Fibroblast of skin of left quadriceps (primary cell): ENCODE results near the gene DBT.
"Not testable (repeated sequence)": the region's sequence is repeated elsewhere in the genome, so short reads cannot be mapped to it uniquely, and the experiment has no call there.

ENCODE experiments used
- DNase-seq, 2 experiments: peaks; one replicate each; pipeline ENCODE4 v3.0.0-alpha.2; 2013; ENCODE audit warnings: low read depth in 2 of 2

Gene DBT

DNA sequence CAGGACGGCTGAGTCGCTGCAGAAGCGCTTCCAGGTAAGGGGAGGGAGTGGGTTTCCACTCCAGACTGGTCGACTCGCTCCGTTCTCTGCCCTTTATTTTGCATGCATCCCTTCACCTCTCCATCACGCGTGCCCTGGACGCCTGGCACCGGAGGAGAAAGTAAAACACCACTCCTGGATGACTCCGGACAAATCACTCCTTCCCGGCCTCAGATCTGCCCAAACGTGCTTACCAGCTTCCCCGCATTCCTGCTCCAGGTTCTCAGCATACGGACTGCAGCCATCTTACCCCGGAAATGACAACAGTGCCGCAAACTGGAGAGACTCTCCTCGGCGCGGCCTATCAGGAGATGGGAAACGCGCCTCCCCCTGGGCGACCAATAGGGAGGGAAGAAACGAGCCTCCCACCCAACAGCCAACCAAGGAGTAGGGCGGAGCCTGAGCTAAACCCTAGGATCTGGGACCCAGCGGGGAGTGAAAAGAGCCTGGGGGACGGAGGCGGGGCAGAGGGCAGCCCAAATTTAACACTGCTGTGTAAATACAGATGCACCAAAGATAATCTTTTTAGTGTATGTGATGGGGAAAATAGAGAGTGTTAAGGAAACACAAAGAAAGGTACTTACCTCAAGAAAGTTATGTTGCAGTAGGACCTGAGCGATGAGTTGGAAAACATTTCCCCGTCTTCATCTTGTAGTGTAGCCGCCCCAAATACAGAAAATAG is at the start of gene DBT:
DBT (minus strand) TSS at position 298 of the 721 bp plus-strand sequence; CDS start at position 284, 14 bp downstream.
- peak; percentile 84 to 86 for DNase-seq

DNA sequence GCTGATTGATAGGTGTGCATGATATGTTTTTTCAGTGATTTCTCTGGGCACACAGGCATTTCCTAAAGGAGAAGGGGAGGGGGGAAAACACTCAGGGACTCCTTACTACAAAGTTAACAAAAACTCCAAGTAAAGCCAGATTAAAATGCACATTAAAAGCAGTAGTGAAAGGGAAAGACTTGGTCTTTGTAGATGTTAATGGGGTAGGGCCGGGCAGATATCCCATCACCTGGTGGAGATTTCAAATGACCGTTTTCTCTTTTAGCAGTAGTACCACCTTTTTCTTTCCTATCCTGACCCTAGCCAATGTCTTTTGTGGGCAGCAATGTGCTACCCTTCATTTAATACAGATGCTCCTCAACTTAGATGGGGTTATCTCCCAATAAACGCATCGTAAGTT is 48.9 kb upstream of the DBT start:
- no peak for DNase-seq

DNA sequence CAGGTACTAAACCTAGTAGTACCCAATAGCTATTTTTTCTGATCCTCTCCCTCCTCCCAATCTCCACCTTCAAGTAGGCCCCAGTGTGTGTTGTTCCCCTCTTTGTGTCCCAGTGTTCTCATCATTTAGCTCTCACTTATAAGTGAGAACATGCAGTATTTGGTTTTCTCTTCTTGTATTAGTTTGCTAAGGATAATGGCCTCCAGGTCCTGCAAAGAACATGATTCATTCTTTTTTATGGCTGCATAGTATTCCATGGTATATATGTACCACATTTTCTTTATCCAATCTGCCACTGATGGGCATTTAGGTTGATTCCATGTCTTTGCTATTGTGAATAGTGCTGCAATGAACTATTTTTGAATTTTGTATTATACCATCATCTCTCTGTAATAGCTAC is 47.4 kb upstream of the DBT start:
- not testable (repeated sequence) for DNase-seq

DNA sequence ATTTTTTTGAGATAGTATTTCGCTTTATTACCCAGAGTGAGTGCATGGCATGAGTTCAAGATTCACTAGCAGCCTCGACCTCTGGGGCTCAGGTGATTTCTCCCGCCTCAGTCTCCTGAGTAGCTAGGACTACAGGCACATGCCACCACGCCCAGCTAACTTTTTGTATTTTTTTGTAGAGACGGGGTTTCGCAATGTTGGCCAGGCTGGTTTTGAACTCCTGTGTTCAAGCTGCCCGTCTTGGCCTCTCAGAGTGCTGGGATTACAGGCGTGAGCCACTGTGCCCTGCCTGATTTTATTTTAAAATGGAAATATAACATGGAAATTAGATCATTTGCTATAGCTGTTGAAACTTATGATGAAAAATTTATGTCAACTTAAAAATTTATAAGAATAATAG is 46.5 kb upstream of the DBT start:
- DNase-seq = no peak

DNA sequence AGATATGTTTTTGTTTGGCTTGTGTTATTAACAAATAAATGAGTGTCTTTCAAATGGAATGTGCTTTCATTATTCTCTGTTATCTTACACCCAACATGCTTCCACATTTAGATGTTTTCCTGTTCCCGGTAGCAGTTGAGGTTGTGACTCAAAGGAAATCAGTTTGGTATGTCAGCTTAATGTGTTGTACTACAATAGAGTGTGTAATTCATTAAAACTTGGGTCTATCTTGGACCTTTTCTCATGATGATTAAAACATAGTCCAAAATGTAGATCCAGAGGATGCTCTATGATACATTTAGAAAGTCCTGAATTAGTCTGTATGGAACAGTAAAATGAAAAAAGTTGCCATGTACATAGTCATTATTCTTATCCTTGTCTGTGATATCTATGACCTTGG is 43.1 kb upstream of the DBT start:
- DNase-seq = no peak

DNA sequence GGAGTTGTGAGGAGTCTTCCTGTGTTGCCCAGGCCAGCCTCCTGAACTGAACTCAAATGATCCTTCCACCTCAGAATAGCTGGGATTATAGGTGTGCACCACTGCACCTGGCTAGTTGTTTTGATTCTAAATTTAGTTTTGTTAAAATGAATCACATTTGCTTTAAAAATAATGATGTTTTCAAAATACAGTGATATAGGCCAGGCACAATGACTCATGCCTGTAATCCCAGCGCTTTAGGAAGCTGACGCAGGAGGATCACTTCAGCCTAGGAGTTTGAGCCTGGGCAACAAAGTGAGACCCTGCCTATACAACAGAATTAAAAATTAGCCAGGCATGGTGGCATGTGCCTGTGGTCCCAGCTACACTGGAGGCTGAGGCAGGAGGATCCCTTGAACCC is 40.7 kb upstream of the DBT start:
- no peak for DNase-seq

DNA sequence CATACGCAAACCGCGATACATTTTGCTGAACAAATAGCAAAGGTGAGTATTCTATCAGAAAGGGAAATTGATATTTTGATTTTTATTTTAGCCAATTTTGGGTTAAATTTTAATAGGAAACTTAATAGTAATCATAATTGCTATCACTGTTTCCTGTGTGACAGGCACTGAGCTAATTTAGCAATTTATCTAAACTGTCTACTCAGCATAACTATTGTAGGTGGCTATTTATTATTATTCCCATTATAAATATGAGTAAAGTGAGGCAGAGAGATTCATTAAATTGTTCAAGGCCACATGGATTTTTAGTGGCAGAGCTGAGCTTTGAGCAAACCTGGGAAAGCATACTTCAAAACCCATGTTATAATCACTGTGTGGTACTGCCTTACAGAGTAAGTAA is 37.5 kb upstream of the DBT start:
- no peak for DNase-seq

DNA sequence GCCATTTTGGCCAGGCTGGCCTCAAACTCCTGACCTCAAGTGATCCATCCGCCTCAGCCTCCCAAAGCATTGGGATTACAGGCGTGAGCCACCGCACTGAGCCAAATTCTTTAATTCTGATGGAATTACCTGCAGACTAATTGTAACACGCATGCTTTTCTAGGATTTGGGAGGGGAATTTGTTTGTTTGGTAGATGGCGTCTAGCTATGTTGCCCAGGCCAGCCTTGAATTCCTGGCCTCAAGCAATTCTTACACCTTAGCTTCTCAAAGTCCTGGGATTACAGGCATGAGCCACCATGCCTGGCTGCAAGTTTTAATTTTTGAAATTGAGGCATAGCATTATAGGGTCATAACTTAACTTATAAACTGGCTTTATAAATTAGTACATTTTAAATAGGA is 35.0 kb upstream of the DBT start:
- no peak for DNase-seq

DNA sequence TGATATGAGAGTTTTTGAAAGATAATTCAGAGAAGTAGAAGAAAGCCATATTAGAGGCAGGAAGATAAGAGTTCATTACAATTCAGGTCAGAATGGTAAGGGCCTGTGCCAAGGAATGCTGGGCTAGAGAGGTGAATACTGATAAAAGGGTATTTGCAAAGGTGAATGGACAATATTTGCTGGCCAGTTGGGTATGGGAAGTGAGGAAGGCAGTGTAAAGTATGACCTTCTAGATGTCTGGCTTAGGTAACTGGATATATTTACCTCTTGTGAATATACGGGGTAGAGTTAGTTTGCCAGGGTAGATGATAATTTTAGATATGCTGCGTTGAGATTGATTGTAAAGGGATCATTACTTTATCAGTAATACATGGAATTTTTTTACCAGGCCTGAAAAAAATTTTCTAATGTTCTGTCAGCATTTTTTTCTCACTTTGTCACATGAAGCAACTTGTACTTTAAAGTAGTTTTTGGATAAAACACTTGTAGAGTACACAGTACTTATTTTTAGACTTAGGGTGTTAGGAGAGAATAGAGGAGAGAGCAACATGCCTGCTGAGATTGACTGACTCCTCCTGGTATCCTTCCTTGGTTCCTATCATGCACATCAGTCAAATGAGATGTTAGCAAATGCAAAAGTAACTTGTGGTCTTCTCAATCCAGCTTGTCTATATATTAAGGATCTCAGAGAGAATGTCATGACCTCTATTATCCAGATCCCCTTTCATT is 30.5 kb upstream of the DBT start:
- DNase-seq = no peak

DNA sequence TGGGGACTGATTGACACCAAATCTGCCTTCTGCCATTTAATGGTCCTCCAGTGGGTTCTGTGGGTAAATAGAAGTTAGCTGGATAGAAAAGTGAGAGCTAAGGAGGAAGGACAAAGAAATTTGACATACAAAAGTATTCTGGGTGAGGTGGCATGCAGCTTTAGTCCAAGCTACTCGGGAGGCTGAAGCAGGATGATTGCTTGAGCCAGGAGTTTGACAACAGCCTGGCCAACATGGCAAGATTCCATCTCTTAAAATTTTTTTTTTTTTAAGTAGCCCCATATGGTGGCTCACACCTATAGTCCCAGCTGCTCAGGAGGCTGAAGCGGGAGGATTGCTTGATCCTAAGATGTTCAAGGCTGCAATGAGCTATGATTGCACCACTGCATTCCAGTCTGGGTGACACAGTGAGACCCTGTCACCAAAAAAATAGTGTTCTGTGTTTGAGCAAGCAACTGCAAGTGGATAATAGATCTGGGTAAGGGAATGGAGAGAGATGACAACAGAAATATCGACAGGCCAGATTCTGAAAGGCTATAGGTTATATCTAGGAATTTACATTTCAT is 29.8 kb upstream of the DBT start:
- no peak for DNase-seq

DNA sequence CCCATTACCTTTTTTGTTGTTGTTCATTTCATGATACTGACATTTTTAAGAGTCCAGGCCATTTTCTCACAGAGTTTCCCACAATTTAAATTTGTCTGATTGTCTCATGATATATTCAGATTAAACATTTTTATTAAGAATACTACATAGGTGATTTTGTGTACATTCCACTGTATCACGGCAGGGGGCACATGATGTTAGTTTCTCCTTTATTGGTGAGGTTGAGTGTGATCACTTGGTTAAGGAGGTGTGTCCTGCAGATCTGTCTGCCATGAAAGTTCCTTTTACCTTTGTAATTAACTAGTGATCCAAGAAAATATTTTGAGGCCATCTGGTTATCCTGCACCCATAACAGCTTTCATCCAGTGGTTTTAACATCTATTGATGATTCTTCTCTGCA is 28.2 kb upstream of the DBT start:
- no peak for DNase-seq

DNA sequence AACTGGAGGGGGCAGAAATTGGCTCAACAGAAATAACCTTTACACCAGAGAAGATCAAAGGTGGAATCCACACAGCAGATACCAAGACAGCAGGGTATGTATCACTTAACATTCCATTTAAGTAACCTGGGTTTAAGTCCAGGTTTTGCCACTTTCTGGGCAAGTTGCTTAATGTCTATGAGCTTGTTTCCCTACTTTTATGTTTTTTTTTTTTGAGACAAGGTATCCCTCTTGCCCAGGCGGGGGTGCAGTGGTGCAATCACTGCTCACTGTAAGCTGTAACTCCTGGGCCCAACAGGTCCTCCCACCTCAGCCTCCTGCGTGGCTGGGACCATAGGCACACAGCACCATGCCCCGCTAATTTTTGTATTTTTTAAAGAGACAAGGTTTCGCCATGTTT is 18.6 kb upstream of the DBT start:
- no peak for DNase-seq

DNA sequence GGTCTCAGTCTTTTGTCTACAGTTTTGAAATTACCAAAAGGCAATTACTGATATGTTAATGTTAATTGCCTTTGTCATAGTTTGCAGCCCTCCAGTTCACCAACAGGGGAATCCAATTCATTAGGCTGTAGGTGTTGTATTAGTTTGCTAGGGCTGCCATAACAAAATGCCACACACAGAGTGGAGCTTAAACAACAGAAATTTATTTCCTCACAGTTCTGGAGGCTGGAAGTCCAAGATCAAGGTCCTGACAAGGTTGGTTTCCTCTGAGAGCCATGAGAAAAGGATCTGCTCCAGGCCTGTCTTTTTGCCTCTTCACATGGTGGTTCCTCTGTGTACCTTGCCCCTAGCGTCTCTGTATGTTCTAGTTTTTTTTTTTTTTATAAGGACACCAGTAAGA is 17.6 kb upstream of the DBT start:
- DNase-seq = no peak

DNA sequence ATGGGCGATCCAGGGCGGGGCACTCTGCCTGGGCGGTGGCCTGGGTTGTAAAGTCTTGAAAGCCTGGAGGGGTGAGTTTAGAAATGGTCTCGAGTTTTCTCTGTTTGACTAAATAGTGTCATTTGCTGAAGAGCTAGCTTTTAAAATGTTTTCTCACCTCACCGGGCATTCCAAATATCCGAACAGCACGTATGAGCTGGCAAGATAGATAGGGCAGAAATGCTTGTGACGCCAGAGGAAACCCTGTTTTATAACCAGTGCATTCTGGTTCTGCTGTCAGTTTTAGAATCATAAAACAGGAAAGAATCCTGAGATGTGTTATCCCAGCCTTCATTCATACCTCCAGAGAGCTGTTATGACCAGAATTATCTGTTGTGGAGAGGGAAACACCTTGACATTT is 17.1 kb upstream of the DBT start:
- DNase-seq = no peak

DNA sequence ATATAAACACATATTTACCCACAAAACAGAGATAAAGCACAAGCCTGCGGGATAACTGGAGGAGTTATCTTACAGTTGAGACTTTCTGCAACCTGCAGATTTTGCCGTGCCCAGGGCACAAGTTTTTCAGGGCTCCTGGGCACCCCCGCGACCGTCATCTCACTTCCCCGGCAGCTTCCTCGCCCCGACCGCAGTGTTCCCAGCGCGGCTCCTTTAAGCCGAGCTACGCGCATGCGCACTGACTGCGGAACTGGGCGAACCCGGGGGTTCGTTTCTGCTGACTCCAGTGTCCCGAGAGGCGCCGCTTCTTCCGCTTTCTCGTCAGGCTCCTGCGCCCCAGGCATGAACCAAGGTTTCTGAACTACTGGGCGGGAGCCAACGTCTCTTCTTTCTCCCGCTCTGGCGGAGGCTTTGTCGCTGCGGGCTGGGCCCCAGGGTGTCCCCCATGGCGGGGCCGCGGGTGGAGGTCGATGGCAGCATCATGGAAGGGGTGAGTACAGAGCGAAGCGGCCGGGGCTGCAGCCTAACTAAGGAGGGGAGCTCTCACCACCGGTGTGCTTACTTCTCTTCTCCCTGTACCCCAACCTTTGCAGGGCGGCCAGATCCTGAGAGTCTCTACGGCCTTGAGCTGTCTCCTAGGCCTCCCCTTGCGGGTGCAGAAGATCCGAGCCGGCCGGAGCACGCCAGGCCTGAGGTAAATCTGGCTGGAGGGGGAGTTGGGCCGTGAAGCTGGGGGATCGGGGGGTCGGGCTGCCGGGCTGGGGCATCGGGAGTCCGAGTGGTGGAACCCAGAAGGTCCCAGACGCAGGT is 16.5 kb upstream of the DBT start, which contains the start of gene RTCA:
RTCA (plus strand) TSS at position 286 of the 810 bp plus-strand sequence; CDS start at position 446, 160 bp downstream.
- peak; percentile 88 to 89 for DNase-seq

DNA sequence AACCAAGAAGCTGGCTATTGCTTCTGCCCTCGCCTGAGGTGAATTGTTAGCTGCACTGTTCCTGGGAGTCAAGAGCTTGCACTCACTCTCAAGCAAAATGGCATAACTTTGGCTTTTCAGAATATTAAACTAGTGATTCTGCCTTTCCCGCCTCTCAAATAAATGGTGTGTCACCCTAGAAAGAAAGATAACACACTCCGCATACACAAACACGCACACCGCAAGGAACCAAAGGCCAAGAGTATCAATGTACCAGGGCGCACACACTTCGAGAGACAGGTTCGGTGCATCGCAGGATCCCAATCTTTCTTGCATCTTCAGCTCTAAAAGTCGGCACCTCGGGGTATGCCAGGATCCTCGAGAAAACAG is 15.9 kb upstream of the DBT start:
- DNase-seq = peak; percentile 5 to 14

DNA sequence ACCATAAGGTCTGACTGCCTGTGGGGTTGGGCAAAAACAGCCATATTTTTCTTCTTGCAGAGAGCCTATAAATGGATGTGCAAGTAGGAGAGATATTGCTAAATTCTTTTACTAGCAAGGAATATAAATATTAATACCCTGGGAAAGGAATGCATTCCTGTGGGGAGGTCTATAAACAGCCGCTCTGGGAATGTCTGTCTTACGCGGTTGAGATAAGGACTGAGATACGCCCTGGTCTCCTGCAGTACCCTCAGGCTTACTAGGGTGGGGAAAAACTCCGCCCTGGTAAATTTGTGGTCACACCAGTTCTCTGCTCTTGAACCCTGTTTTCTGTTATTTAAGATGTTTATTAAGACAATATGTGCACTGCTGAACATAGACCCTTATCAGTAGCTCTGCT is 14.4 kb upstream of the DBT start:
- not testable (repeated sequence) for DNase-seq

DNA sequence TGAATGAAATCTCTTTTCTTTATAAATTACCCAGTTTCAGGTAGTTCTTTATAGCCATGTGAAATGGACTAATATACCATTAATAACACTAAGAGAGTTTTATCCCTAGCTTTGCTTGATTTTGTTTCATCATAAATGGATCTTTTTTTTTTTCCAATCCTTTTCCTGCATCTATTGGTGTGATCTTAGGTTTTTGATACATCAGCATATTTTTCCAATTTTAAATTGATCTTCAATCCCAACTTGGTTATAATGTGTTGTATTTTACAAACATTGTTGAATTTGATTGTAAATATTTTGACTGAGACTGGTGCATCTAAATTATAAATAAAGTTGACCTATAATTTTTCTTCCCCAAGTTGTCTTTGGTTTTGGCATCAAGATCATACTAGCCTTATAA is 12.1 kb upstream of the DBT start:
- DNase-seq = no peak

DNA sequence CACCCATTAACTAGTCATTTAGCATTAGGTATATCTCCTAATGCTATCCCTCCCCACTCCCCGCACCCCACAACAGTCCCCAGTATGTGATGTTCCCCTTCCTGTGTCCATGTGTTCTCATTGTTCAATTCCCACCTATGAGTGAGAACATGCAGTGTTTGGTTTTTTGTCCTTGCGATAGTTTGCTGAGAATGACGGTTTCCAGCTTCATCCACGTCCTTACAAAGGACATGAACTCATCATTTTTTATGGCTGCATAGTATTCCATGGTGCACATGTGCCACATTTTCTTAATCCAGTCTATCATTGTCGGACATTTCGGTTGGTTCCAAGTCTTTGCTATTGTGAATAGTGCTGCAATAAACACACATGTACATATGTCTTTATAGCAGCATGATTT is 8.8 kb upstream of the DBT start:
- DNase-seq = not testable (repeated sequence)

DNA sequence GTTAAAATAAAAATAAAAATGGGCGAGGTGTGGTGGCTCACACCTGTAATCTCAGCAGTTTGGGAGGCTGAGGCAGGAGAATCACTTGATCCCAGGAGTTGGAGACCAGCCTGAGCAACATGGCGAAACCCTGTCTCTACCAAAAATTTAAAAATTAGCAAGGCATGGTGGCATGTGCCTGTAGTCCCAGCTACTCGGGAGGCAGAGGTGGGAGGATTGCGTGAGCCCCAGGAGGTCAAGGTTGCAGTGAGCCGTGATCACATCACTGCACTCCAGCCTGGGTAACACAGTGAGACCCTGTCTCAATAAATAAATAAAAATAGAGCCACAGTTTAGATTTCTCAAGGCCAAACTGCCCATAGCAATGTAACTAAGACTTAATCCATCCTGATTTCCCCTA is 6.6 kb upstream of the DBT start:
- DNase-seq = not testable (repeated sequence)

DNA sequence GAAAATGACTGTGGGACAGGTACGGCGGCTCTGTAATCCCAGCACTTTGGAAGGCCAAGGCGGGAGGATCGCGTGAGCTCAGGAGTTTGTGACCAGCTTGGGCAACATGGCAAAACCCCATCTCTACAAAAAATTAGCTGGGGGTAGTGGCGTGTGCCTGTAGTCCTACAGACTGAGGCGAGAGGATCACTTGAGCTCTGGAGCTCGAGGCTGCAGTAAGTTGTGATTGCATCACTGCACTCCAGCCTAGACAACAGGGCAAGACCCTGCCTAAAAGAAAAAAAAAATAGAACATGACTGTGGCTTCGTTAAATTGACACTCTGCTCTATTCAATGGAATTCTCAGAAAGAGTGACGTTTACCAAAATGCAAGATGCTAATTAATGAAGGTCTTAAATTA is 3.9 kb upstream of the DBT start:
- no peak for DNase-seq

DNA sequence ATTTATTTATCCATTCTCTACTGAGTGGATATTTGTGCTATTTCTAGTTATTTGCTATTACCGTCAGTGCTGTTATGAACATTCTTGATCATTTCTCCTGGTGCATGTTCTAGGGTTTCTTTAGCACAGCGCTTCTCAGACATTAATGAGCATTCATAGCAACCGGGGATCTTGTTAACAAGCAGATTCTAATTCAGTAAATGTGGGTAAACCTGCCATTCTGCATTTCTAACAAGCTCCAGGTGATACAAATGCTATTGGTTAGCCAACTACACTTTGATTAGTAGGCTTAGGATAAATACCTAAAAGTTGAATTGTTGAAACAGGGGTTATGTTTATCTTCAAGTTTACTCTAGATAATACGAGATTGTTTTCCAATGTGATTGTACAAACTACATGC is 3.3 kb upstream of the DBT start:
- DNase-seq = no peak
